Right lobe of liver (tissue), 4 donors: ENCODE measurements around the gene MAP3K7.

Experiments
- POLR2A ChIP-seq: fragments of 450-650 bp; IDR thresholded peaks from one replicate; pipeline ENCODE4 v1.6.1; 2017; ENCODE audit warnings: antibody characterized with exemption, mild to moderate bottlenecking
- TF ChIP-seq, protein P1 (sequence below), 4 donors: fragments of 200-600 bp in 3 of 4; fragments of 450-650 bp in 1 of 4; IDR thresholded peaks; one replicate each; pipeline versions ENCODE4 v1.5.1 to v1.8.0; 2016 to 2022; ENCODE audit warnings: antibody characterized with exemption in 4 of 4, mild to moderate bottlenecking in 2 of 4
- donor health status: DM: no; HTN: no; CAD: no.
- donor health status: DM: no; HTN: no; CAD: no.
- donor health status: DM: no; HTN: yes; CAD: no.

DNA sequence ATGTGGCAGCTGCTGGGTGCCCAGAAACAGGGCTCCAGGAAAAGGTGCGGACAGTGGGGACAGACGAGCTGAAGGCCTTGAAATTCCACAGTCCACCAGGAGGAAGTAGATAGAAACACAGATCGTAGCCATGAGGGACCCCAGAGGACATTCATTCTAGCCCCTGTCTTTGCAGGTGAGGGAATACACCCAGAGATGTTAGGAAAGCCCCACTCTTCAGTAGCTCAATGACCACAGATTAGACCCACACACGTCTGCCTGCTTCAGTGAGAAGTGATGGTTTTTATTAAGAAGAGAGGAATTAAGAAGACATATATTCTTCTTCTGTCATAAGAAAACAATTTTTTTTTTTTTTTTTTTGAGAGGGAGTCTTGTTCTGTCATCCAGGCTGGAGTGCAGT lies 123.0 kb downstream of the MAP3K7 start:
- TF ChIP-seq, protein P1, sequence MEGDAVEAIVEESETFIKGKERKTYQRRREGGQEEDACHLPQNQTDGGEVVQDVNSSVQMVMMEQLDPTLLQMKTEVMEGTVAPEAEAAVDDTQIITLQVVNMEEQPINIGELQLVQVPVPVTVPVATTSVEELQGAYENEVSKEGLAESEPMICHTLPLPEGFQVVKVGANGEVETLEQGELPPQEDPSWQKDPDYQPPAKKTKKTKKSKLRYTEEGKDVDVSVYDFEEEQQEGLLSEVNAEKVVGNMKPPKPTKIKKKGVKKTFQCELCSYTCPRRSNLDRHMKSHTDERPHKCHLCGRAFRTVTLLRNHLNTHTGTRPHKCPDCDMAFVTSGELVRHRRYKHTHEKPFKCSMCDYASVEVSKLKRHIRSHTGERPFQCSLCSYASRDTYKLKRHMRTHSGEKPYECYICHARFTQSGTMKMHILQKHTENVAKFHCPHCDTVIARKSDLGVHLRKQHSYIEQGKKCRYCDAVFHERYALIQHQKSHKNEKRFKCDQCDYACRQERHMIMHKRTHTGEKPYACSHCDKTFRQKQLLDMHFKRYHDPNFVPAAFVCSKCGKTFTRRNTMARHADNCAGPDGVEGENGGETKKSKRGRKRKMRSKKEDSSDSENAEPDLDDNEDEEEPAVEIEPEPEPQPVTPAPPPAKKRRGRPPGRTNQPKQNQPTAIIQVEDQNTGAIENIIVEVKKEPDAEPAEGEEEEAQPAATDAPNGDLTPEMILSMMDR (IDR thresholded peaks at IDR 0.05), result no peak
- TF ChIP-seq POLR2A, result no peak
